SK-N-SH treated with all-trans-retinoic acid at 6 μM for 48 hours (cell line): Measurements from ENCODE around the gene LECT2.

Experiments
- ATAC-seq: fragments of 200-7000 bp; cut with Tn5 transposase; 3 replicates; pipeline ENCODE4 v1.9.1; 2020; ENCODE audit warnings: mild to moderate bottlenecking, moderate library complexity
- ARNTL ChIP-seq: fragments of 450-650 bp; formaldehyde crosslinking; IDR thresholded peaks from 2 replicates; pipeline ENCODE4 v1.5.0; 2020; ENCODE audit warnings: low read depth, mild to moderate bottlenecking, moderate library complexity, borderline replicate concordance
- BACH2 ChIP-seq: fragments of 250-450 bp; sonication (Bioruptor Pico); IDR thresholded peaks from 2 replicates; pipeline ENCODE4 v1.9.0; 2021; ENCODE audit warnings: mild to moderate bottlenecking, borderline replicate concordance
- CSDC2 ChIP-seq: fragments of 250-450 bp; sonication (Bioruptor Pico); IDR thresholded peaks from 2 replicates; pipeline ENCODE4 v1.5.0; 2020; ENCODE audit warnings: mild to moderate bottlenecking, moderate library complexity
- CSRNP3 ChIP-seq: fragments of 250-450 bp; sonication (Bioruptor Pico); IDR thresholded peaks from 2 replicates; pipeline ENCODE4 v1.5.1; 2021; ENCODE audit warnings: mild to moderate bottlenecking, moderate library complexity
- ESRRG ChIP-seq: fragments of 250-450 bp; sonication (Bioruptor Pico); IDR thresholded peaks from 2 replicates; pipeline ENCODE4 v1.6.1; 2021; ENCODE audit warnings: mild to moderate bottlenecking
- GLIS3 ChIP-seq: fragments of 250-450 bp; sonication (Bioruptor Pico); IDR thresholded peaks from 2 replicates; pipeline ENCODE4 v1.5.0; 2020; ENCODE audit warnings: mild to moderate bottlenecking, moderate library complexity
- ISL1 ChIP-seq: fragments of 250-450 bp; sonication (Bioruptor Pico); IDR thresholded peaks from 2 replicates; pipeline ENCODE4 v2.1.2; 2022; ENCODE audit warnings: mild to moderate bottlenecking, moderate library complexity
- OSR1 ChIP-seq: fragments of 250-450 bp; sonication (Bioruptor Pico); IDR thresholded peaks from 2 replicates; pipeline ENCODE4 v1.8.0; 2022; ENCODE audit warnings: moderate library complexity, mild to moderate bottlenecking, inconsistent platforms
- PATZ1 ChIP-seq: fragments of 250-450 bp; sonication (Bioruptor Pico); IDR thresholded peaks from 2 replicates; pipeline ENCODE4 v1.8.0; 2020; ENCODE audit warnings: mild to moderate bottlenecking, moderate library complexity, borderline replicate concordance
- PPARA ChIP-seq: fragments of 250-450 bp; sonication (Bioruptor Pico); IDR thresholded peaks from 2 replicates; pipeline ENCODE4 v1.5.0; 2020; ENCODE audit warnings: mild to moderate bottlenecking, borderline replicate concordance
- RARB ChIP-seq: fragments of 250-450 bp; sonication (Bioruptor Pico); IDR thresholded peaks from 2 replicates; pipeline ENCODE4 v1.8.0; 2021; ENCODE audit warnings: mild to moderate bottlenecking, moderate library complexity
- SNAI2 ChIP-seq: fragments of 250-450 bp; sonication (Bioruptor Pico); IDR thresholded peaks from 2 replicates; pipeline ENCODE4 v1.5.0; 2020; ENCODE audit warnings: mild to moderate bottlenecking, moderate library complexity
- TCF4 ChIP-seq: fragments of 250-450 bp; sonication (Bioruptor Pico); IDR thresholded peaks from 2 replicates; pipeline ENCODE4 v1.8.0; 2021; ENCODE audit warnings: mild to moderate bottlenecking, moderate library complexity, borderline replicate concordance
- TOX ChIP-seq: fragments of 250-450 bp; sonication (Bioruptor Pico); IDR thresholded peaks from 2 replicates; pipeline ENCODE4 v1.8.0; 2021; ENCODE audit warnings: mild to moderate bottlenecking, moderate library complexity, borderline replicate concordance
- ZC3H10 ChIP-seq: fragments of 250-450 bp; sonication (Bioruptor Pico); IDR thresholded peaks from 2 replicates; pipeline ENCODE4 v1.5.1; 2021; ENCODE audit warnings: mild to moderate bottlenecking, moderate library complexity
- ZFP3 ChIP-seq: fragments of 250-450 bp; sonication (Bioruptor Pico); IDR thresholded peaks from 2 replicates; pipeline ENCODE4 v1.5.0; 2020; ENCODE audit warnings: mild to moderate bottlenecking, moderate library complexity
- ZFP30 ChIP-seq: fragments of 450-650 bp; formaldehyde crosslinking; IDR thresholded peaks from 2 replicates; pipeline ENCODE4 v1.5.0; 2022; ENCODE audit warnings: mild to moderate bottlenecking, moderate library complexity
- ZNF565 ChIP-seq: fragments of 450-650 bp; formaldehyde crosslinking; conservative IDR thresholded peaks from 2 replicates; pipeline ENCODE4 v1.5.0; 2020; ENCODE audit warnings: low read depth, mild to moderate bottlenecking, moderate library complexity
- ZNF70 ChIP-seq: fragments of 450-650 bp; formaldehyde crosslinking; IDR thresholded peaks from 2 replicates; pipeline ENCODE4 v1.5.0; 2020; ENCODE audit warnings: mild to moderate bottlenecking, moderate library complexity
- ZNF8 ChIP-seq: fragments of 450-650 bp; formaldehyde crosslinking; IDR thresholded peaks from 2 replicates; pipeline ENCODE4 v1.5.0; 2020; ENCODE audit warnings: mild to moderate bottlenecking, moderate library complexity
- TF ChIP-seq, protein P1 (sequence below): fragments of 250-450 bp; sonication (Bioruptor Pico); IDR thresholded peaks from 2 replicates; pipeline ENCODE4 v1.8.0; 2021; ENCODE audit warnings: low read depth, mild to moderate bottlenecking, moderate library complexity, borderline replicate concordance
- TF ChIP-seq, protein P2 (sequence below): fragments of 250-450 bp; sonication (Bioruptor Pico); IDR thresholded peaks from 2 replicates; pipeline ENCODE4 v1.5.1; 2020; ENCODE audit warnings: low read depth, mild to moderate bottlenecking, moderate library complexity

LECT2 gene

GRCh38 chr5:135980620-135981019, 25.8 kb upstream of the LECT2 start:
- ATAC-seq, result no peak
- TF ChIP-seq CSRNP3 (CRISPR knock-in tag) (no peak), PATZ1 (CRISPR knock-in tag) (no peak), CSDC2 (CRISPR knock-in tag) (no peak), TCF4 (CRISPR knock-in tag) (no peak), ISL1 (CRISPR knock-in tag) (no peak)

GRCh38 chr5:135979510-135979909, 24.7 kb upstream of the LECT2 start:
- TF ChIP-seq OSR1 (CRISPR knock-in tag) (no peak), ZFP30 (CRISPR knock-in tag) (no peak), ZFP3 (CRISPR knock-in tag) (no peak), TOX (CRISPR knock-in tag) (no peak), ARNTL (no peak), BACH2 (CRISPR knock-in tag) (no peak), ZNF70 (no peak), PATZ1 (CRISPR knock-in tag) (no peak), CSDC2 (CRISPR knock-in tag) (no peak), GLIS3 (CRISPR knock-in tag) (no peak), ZNF565 (CRISPR knock-in tag) (no peak)
- ATAC-seq, result peak; percentile 92

- no peak for TF ChIP-seq CSRNP3 (CRISPR knock-in tag)
- no peak for TF ChIP-seq PPARA
- no peak for TF ChIP-seq PATZ1 (CRISPR knock-in tag)
- TF ChIP-seq, protein P1, sequence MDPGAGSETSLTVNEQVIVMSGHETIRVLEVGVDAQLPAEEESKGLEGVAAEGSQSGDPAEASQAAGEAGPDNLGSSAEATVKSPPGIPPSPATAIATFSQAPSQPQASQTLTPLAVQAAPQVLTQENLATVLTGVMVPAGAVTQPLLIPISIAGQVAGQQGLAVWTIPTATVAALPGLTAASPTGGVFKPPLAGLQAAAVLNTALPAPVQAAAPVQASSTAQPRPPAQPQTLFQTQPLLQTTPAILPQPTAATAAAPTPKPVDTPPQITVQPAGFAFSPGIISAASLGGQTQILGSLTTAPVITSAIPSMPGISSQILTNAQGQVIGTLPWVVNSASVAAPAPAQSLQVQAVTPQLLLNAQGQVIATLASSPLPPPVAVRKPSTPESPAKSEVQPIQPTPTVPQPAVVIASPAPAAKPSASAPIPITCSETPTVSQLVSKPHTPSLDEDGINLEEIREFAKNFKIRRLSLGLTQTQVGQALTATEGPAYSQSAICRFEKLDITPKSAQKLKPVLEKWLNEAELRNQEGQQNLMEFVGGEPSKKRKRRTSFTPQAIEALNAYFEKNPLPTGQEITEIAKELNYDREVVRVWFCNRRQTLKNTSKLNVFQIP (CRISPR knock-in tag), result no peak
- TF ChIP-seq ISL1 (CRISPR knock-in tag), result no peak
- no peak for TF ChIP-seq ZNF70
- TF ChIP-seq ARNTL, result no peak
- no peak for TF ChIP-seq ZNF8
- no peak for TF ChIP-seq ZC3H10
- no peak for TF ChIP-seq OSR1 (CRISPR knock-in tag)
- no peak for TF ChIP-seq SNAI2
- TF ChIP-seq TOX (CRISPR knock-in tag), result no peak
- TF ChIP-seq, protein P2, sequence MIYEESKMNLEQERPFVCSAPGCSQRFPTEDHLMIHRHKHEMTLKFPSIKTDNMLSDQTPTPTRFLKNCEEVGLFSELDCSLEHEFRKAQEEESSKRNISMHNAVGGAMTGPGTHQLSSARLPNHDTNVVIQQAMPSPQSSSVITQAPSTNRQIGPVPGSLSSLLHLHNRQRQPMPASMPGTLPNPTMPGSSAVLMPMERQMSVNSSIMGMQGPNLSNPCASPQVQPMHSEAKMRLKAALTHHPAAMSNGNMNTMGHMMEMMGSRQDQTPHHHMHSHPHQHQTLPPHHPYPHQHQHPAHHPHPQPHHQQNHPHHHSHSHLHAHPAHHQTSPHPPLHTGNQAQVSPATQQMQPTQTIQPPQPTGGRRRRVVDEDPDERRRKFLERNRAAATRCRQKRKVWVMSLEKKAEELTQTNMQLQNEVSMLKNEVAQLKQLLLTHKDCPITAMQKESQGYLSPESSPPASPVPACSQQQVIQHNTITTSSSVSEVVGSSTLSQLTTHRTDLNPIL, result no peak
- TF ChIP-seq ZNF565 (CRISPR knock-in tag), result no peak
- no peak for TF ChIP-seq RARB (CRISPR knock-in tag)
- no peak for TF ChIP-seq ESRRG (CRISPR knock-in tag)
- TF ChIP-seq CSDC2 (CRISPR knock-in tag), result no peak
- TF ChIP-seq, all 23 proteins: peak for 0
Observed at GRCh38 chr5:135978993-135979392, 24.2 kb upstream of the LECT2 start.

More at GRCh38 chr5:135978993-135979392, 24.2 kb upstream of the LECT2 start:
- ATAC-seq, result no peak
